Esophagus muscularis mucosa (tissue), 4 donors: Measurements from ENCODE around the gene PSMB1. TPM values are rescaled to one million over a fixed set of nuclear protein-coding genes. Genes with fewer than 3 reads are reported as not detected.
"Not testable (repeated sequence)": the region's sequence is repeated elsewhere in the genome, so short reads cannot be mapped to it uniquely, and the experiment has no call there.

Experiments used
- DNase-seq: peaks from one replicate; pipeline ENCODE4 v3.0.0-alpha.2; 2017; ENCODE audit errors: extremely low spot score
- H3K27ac ChIP-seq, 4 donors: fragments of 200-600 bp; sonication (generic); replicated peaks in 1 of 4; 1 replicate in 3 of 4; 2 replicates in 1 of 4; pipeline ENCODE4 v1.5.1; 2016 to 2019; ENCODE audit warnings: mild to moderate bottlenecking in 1 of 4
- H3K27me3 ChIP-seq, 4 donors: fragments of 200-600 bp; sonication (generic); one replicate each; pipeline versions ENCODE4 v1.5.1 to v1.6.0; 2016 to 2019
- H3K36me3 ChIP-seq, 4 donors: fragments of 200-600 bp; sonication (generic); one replicate each; pipeline ENCODE4 v1.5.1; 2016 to 2019
- H3K4me1 ChIP-seq, 4 donors: fragments of 200-600 bp; sonication (generic); one replicate each; pipeline ENCODE4 v1.5.1; 2016 to 2019
- H3K4me3 ChIP-seq, 4 donors: fragments of 200-600 bp; sonication (generic); 1 replicate in 2 of 4; 2 replicates in 2 of 4; pipeline ENCODE4 v1.5.1; 2016 to 2019; ENCODE audit warnings: mild to moderate bottlenecking in 4 of 4, moderate library complexity in 1 of 4
- H3K9me3 ChIP-seq, 4 donors: fragments of 200-600 bp; sonication (generic); 1 replicate in 3 of 4; 2 replicates in 1 of 4; pipeline ENCODE4 v1.5.1; 2016 to 2019
- CTCF ChIP-seq, 3 experiments: fragments of 200-600 bp in 2 of 3; fragments of 450-650 bp in 1 of 3; sonication (generic) in 2 of 3; IDR thresholded peaks; one replicate each; pipeline ENCODE4 v1.5.1; 2017 to 2019; ENCODE audit warnings: antibody characterized with exemption in 3 of 3, mild to moderate bottlenecking in 2 of 3, moderate library complexity in 1 of 3
- EP300 ChIP-seq: sonication (generic); formaldehyde crosslinking; IDR thresholded peaks from one replicate; pipeline ENCODE4 v1.6.1; 2017; ENCODE audit warnings: antibody characterized with exemption
- POLR2A ChIP-seq: fragments of 450-650 bp; IDR thresholded peaks from one replicate; pipeline ENCODE4 v1.6.1; 2017; ENCODE audit warnings: antibody characterized with exemption, moderate library complexity, mild to moderate bottlenecking, low read depth
- POLR2AphosphoS5 ChIP-seq, 2 donors: sonication (generic); formaldehyde crosslinking; IDR thresholded peaks; one replicate each; pipeline ENCODE4 v1.6.1; 2017; ENCODE audit warnings: antibody characterized with exemption in 2 of 2
- WGBS: methylation state at CpG from one replicate; pipeline ENCODE4 v1.1.5; 2018; 5-methylcytosine and 5-hydroxymethylcytosine counted together
- intact Hi-C: fragments of 100-400 bp; cut with DNase I; formaldehyde crosslinking; loops from one replicate; pipeline ENCODE4 v1.15.1; 2023
- total RNA-seq, 4 donors: library from RNA; depleted of rRNA; stranded (reverse); fragments of >200 nt; gene quantifications; one replicate each; pipeline versions ENCODE4 v1.1.0 to v1.2.1, GENCODE V29; 2016

PSMB1 gene
- total RNA-seq, 4 donors from 2014 or later, result 182 to 220 (median 211) TPM

DNA sequence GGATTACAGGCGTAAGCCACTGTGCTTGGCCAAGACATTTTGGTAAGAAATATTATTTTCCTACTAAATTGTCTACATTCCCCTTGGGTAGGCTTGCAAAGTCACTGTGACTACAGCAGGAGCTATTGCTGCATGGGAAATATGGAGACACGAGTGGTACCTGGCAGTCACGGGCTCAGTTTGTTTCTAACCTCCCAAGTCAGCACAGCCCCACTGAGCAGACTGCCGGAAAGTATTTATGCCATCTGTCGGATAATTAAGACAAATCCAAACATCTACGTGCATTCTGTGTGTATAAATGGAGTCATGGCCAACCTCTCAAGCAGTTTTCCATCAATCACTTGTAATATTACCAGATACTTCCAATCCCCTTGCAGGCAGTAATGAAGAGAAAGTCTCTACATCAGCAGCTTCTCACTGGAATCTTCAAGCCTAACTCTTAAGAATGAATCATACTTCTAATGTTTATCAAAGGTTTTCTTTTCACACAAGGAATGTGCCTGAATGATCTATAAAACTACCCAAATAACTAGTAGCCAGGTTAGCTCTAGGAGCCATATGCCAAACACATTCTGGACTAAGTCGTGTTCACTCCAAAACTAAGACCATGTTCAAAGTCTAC, 20.1 kb downstream of the PSMB1 start:
- TF ChIP-seq POLR2AphosphoS5 (IDR thresholded peaks at IDR 0.05) (no peak), CTCF (IDR thresholded peaks at IDR 0.05) (no peak), EP300 (no peak), POLR2A (no peak)
- Histone ChIP-seq H3K4me1 (peaks cover 0 to 19% (median 12%) of the 10 kb centered on the region in 4 donors), H3K36me3 (peaks cover 42 to 70% (median 55%) of the 10 kb centered on the region in 4 donors), H3K27ac (peak overlapping the region in 1 of 4 donors; percentile 44), H3K9me3 (no peaks in the 10 kb centered on the region), H3K4me3 (no peak overlapping the region), H3K27me3 (no peaks in the 10 kb centered on the region)
- intact Hi-C loops, result no loop called here
- no peak for DNase-seq
- 32% methylated on average over 7 of the region's 7 CpGs for WGBS

DNA sequence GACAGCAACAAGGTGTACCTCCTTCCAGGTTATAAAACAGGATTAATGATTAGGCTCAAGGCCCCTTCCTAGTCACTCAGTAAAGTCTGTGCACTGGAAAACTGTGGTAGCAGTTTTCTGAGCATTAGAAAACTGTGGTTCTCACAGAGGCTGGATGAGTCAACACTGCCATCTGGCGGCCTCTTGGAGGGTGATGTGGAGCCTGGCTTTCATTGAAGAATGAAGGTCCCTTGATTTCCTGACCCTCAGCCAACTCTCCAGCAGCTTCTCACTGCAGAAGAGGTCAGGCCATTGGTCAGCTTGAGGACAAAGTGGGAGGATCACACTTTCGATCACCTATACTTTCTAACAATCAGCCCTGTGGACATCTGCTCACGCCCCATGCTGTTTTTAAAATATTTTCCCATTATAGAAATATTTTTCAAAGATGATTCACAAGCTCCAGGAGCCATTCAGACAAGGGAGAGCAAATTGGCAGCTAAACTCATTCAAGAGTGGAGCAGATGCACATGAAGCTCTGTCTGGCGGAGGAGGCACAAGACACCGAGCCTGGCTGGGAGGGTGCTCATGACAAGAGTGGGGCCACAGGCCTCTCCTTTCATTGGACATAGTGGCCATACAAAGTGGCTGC, 23.2 kb downstream of the PSMB1 start:
- DNase-seq, result no peak
- Histone ChIP-seq H3K9me3 (no peaks in the 10 kb centered on the region), H3K27me3 (no peaks in the 10 kb centered on the region), H3K4me3 (no peak overlapping the region), H3K36me3 (peaks cover 12 to 39% (median 26%) of the 10 kb centered on the region in 4 donors), H3K4me1 (peaks cover 0 to 19% (median 12%) of the 10 kb centered on the region in 4 donors), H3K27ac (no peak overlapping the region)
- 43% methylated on average over 5 of the region's 5 CpGs for WGBS
- intact Hi-C loops, result loop anchor here (2.0 to 5.0 kb wide), 2 partner anchors 699 to 738 kb away; no protein-coding TSS in a partner anchor
- TF ChIP-seq CTCF (IDR thresholded peaks at IDR 0.05) (peak; percentile 69 to 89 (median 77)), EP300 (no peak), POLR2A (no peak), POLR2AphosphoS5 (IDR thresholded peaks at IDR 0.05) (peak in 1 of 2 donors; percentile 13)

GRCh38 chr6:170527995-170528394, 25.1 kb downstream of the PSMB1 start:
- Histone ChIP-seq H3K36me3 (peaks cover 0 to 20% (median 9%) of the 10 kb centered on the region in 4 donors), H3K4me1 (peaks cover 7 to 18% (median 13%) of the 10 kb centered on the region in 4 donors)
- intact Hi-C loops, result loop anchor here (2.0 to 5.0 kb wide), 2 partner anchors 697 to 736 kb away; no protein-coding TSS in a partner anchor
- not testable (repeated sequence) for H3K4me3 ChIP-seq, H3K27me3 ChIP-seq, H3K27ac ChIP-seq, DNase-seq, H3K9me3 ChIP-seq
- 99% methylated on average over 5 of the region's 5 CpGs for WGBS

GRCh38 chr6:170525795-170526194, 27.3 kb downstream of the PSMB1 start:
- Histone ChIP-seq H3K27me3 (no peaks in the 10 kb centered on the region), H3K4me3 (no peak overlapping the region), H3K36me3 (no peaks in the 10 kb centered on the region), H3K9me3 (no peaks in the 10 kb centered on the region), H3K27ac (no peak overlapping the region), H3K4me1 (peaks cover 0 to 22% (median 6%) of the 10 kb centered on the region in 4 donors)
- no peak for TF ChIP-seq POLR2A
- TF ChIP-seq POLR2AphosphoS5 (IDR thresholded peaks at IDR 0.05), result no peak
- no peak for TF ChIP-seq EP300
- TF ChIP-seq CTCF (IDR thresholded peaks at IDR 0.05), result no peak
- WGBS, result 66% methylated on average over 7 of the region's 7 CpGs
- no peak for DNase-seq
- intact Hi-C loops, result loop anchor here (5.0 kb wide), 1 partner anchor 733 kb away; no protein-coding TSS in a partner anchor

- Histone ChIP-seq H3K4me3 (no peak overlapping the region), H3K27me3 (no peaks in the 10 kb centered on the region), H3K36me3 (no peaks in the 10 kb centered on the region), H3K27ac (no peak overlapping the region), H3K4me1 (peaks cover 0 to 22% (median 0%) of the 10 kb centered on the region in 4 donors), H3K9me3 (no peaks in the 10 kb centered on the region)
- TF ChIP-seq CTCF (IDR thresholded peaks at IDR 0.05), result no peak
- TF ChIP-seq POLR2AphosphoS5 (IDR thresholded peaks at IDR 0.05), result no peak
- no peak for TF ChIP-seq POLR2A
- TF ChIP-seq EP300, result no peak
- intact Hi-C loops, result no loop called here
- WGBS, result 81% methylated on average over 5 of the region's 5 CpGs
- no peak for DNase-seq
These were observed 29.0 kb downstream of the PSMB1 start for GRCh38 chr6:170524172-170524502.
